ENCODE data around the gene BTBD18.
"Not testable (repeated sequence)": the region's sequence is repeated elsewhere in the genome, so short reads cannot be mapped to it uniquely, and the experiment has no call there.

Gene BTBD18

GRCh38 chr11:57732661-57733060 lies 19.0 kb downstream of the BTBD18 start:
- DNase-seq (ENCODE audit: low read depth): no peak

DNA sequence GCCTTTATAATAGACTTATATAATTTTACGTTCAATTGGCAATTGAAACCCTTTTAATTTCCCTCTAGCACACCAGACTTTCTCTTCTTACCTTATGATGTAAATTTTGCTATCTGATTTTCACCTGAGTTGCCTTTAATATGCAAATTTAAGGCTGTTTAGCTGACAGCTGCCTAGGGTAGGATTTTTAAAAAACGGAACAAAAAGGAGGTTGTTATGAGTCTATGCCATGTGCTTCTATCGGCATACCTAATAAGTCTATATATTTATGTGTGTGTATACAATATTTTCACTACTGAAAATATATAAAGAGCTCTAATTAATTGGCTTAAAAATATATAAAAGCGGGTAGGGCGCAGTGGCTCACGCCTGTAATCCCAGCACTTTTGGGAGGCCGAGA lies 22.1 kb downstream of the BTBD18 start:
- DNase-seq (ENCODE audit: low read depth): no peak

DNA sequence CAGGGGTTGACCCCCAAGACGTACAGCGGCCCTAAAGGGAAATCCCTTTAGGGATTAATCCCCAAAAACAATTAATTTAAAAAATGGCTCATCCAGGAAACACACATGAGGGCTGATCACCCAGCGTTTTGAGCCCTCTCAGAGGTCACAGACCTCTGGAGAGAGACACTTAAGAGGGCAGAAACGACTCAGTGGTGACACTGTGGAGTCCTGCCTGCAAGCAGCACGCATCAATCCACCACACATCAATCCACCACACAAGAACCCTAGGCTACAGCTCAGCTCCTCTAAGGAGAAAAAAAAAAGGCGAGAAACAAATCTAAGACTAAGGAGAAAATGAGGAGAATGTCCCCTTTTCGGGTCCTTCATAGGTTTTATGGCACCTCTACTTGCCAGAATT lies 22.8 kb downstream of the BTBD18 start:
- DNase-seq (ENCODE audit: low read depth): no peak

DNA sequence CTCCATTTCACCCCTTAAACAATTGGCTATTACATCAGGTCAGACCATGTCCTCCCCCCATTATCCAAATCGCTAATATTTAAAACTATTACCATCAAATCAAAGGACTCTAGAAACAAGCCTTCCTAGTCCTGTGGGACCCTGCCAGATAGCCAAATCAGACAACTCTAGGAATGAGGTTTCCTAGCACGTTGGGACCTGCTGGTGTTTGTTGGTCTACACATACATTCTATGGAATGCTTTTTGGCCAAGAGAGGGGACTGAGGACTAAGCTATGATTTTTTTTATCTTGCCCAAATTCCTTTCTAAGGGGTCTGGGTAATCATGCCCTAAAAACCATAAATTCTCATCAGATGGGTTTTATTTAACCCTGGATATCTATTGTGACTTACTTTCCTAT lies 24.4 kb downstream of the BTBD18 start:
- DNase-seq (ENCODE audit: low read depth): no peak

GRCh38 chr11:57716726-57717125 lies 34.9 kb downstream of the BTBD18 start:
- DNase-seq (ENCODE audit: low read depth): not testable (repeated sequence)

GRCh38 chr11:57713835-57714234 lies 37.8 kb downstream of the BTBD18 start:
- no peak for DNase-seq (ENCODE audit: low read depth)

- DNase-seq (ENCODE audit: low read depth): peak; percentile 81
Measured at GRCh38 chr11:57712256-57713150, 39.1 kb downstream of the BTBD18 start, which contains the start of gene TMX2. Gene TMX2 (plus strand): TSS chr11:57712593. CDS start chr11:57712619, 26 bp downstream.

DNA sequence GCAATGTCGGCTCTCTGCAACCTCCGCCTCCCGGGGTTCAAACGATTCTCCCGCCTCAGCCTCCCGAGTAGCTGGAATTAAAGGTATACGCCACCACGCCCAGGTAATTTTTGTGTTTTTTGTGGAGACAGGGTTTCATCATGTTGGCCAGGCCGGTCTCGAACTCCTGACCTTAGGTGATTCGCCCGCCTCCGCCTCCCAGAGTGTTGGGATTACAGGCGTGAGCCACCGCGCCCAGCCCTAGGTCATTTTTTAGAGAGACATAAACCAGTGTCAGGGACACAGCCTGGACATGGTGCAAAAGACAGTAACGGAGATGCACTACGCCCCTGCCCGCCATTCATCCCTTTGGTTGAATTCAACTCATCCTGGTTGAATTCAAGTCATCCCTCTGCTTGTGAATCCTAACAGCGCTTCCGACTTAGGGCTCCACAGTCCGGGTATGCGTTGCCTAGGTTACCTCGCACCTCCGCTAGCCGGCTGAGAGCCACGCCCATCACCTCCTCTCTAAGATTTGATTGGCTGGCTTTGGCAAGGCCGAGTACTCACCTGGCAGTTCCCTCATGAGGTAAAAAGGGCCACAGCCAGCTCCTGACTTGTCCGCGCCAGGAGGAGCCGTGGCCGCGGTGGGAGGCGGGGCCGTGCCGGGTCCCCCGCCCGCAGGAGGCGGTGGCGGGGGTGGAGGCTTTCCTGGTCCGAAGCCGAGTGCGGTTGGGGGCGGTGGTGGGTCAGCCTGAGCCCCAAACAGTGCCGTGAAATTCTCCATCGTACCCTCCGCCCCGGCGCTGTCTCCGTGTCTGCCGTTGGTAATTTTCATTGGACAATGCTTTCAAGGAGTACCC lies 40.0 kb downstream of the BTBD18 start, which contains the start of gene MED19:
MED19 (minus strand) TSS at position 802 of the 842 bp plus-strand sequence; CDS start at position 766, 36 bp downstream.
- peak; percentile 53 for DNase-seq (ENCODE audit: low read depth)

- no peak for DNase-seq (ENCODE audit: low read depth)
Measured at GRCh38 chr11:57709802-57710367, 41.7 kb downstream of the BTBD18 start.

- not testable (repeated sequence) for DNase-seq (ENCODE audit: low read depth)
Measured at GRCh38 chr11:57705432-57705831, 46.2 kb downstream of the BTBD18 start.

DNA sequence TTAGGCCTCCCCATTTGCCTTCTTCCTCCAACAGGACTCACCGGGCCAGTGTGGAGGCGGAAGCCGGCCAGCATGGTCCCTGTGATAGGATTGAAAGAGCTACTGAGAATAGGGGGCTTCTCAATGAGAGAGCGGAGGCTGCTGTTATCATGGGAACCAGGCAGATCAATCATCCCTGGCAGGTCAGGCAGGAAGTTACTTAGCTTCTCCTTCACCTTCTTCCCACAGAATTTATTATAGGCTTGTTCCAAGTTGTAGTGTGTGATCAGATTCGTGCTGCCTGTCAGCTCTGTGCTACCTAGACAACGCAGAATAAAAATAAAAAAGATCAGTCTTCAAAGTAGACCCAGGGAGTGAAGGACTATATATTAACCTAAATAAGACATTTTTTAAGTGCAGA lies 46.7 kb downstream of the BTBD18 start:
- DNase-seq (ENCODE audit: low read depth): no peak

DNA sequence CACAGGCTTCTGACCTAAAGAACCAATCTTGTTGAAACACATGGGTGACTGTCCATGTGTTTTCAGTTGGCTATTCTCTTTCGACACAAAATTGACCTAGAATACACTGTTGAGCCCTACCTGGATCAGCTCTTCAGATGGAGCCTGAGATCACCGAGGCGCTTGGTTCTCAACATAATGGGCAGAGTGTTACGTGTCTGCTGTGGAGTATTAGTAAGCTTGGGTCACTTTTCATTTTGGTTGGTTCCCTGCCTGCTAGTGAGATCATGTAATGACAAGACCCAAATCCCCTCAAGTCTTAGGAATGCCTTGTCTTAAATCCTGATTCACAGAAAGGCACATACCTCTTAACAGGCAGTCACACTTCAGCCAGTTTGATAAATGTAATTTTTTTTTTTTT lies 48.3 kb downstream of the BTBD18 start:
- no peak for DNase-seq (ENCODE audit: low read depth)

DNA sequence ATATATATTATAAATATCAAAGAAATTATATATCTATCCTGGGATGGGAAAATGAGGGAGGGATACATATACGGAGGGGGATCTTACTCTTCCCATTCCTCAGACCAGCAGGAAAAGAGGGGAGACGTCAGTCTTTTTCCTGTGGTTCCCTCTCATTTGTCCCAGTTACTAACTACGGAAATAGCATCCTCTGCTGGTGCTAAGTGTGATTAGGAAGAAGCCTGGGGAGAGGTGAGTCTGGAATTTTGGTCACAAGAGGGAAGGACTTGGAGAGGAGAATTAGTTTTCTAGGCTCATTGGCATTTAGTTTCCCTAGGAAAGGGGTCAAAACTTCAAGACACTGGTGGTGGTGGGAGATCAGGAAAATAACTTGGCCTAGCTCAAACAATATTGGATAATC lies 51.2 kb downstream of the BTBD18 start:
- no peak for DNase-seq (ENCODE audit: low read depth)

GRCh38 chr11:57699813-57700212 lies 51.8 kb downstream of the BTBD18 start:
- no peak for DNase-seq (ENCODE audit: low read depth)

DNA sequence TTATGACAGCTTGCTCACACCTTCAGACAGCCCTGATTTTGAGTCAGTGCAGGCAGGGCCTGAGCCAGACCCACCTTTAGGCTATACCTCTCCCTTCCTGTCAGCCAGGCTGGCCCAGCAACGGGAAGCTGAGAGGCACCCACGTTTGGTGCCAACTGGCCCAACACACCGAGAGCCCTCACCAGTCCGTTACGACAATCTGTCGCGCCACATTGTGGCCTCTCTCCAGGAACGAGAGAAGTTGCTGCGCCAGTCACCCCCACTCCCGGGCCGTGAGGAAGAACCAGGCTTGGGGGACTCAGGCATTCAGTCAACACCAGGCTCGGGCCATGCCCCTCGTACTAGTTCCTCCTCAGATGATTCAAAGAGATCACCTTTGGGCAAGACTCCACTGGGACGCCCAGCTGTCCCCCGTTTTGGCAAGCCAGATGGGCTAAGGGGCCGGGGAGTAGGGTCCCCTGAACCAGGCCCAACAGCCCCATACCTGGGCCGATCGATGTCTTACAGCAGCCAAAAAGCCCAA lies 52.7 kb downstream of the BTBD18 start:
- no peak for DNase-seq (ENCODE audit: low read depth)

All from activated T-helper 1 cell treated with Interleukin-2 at 50 U/mL for 16 hours (primary cell).